Measurements from ENCODE around the gene LCOR.

- no peak for TF ChIP-seq CTCF (conservative IDR thresholded peaks at IDR 0.05; ENCODE audit: low read depth, low read length)
- TF ChIP-seq EZH2phosphoT487 (IDR thresholded peaks at IDR 0.05; ENCODE audit: borderline replicate concordance, low read length): no peak
Measured at GRCh38 chr10:96998329-96998888, 166.3 kb downstream of the LCOR start.

Data from PC-3 (cell line).